IMR-90 (cell line): ENCODE measurements around the gene RGMB.

Experiments
- BHLHE40 ChIP-seq: fragments of 150-350 bp; IDR thresholded peaks from 2 replicates; pipeline ENCODE4 v1.6.1; 2016; ENCODE audit warnings: mild to moderate bottlenecking, low read depth, low read length
- CHD1 ChIP-seq: IDR thresholded peaks from 2 replicates; pipeline ENCODE4 v1.6.1; 2012; ENCODE audit warnings: low read depth, low read length, improper control_type of control experiment
- CTCF ChIP-seq: conservative IDR thresholded peaks from 2 replicates; pipeline ENCODE4 v1.5.1; 2012; ENCODE audit warnings: mild to moderate bottlenecking, low read depth, low read length, improper control_type of control experiment
- ELK1 ChIP-seq: fragments of 150-350 bp; IDR thresholded peaks from 2 replicates; pipeline ENCODE4 v1.6.1; 2016; ENCODE audit warnings: low read depth, mild to moderate bottlenecking, low read length, moderate library complexity, borderline replicate concordance
- FOS ChIP-seq: fragments of 150-350 bp; IDR thresholded peaks from 2 replicates; pipeline ENCODE4 v1.6.1; 2016; ENCODE audit warnings: low read depth, low read length
- MAFK ChIP-seq: IDR thresholded peaks from 2 replicates; pipeline ENCODE4 v1.6.1; 2012; ENCODE audit warnings: low read depth, low read length, improper control_type of control experiment
- MAZ ChIP-seq: IDR thresholded peaks from 2 replicates; pipeline ENCODE4 v1.6.1; 2012; ENCODE audit warnings: low read depth, mild to moderate bottlenecking, low read length, improper control_type of control experiment, moderate library complexity, borderline replicate concordance
- MXI1 ChIP-seq: IDR thresholded peaks from 2 replicates; pipeline ENCODE4 v1.6.1; 2012; ENCODE audit warnings: low read depth, mild to moderate bottlenecking, low read length, moderate library complexity, borderline replicate concordance
- POLR2A ChIP-seq: IDR thresholded peaks from 2 replicates; pipeline ENCODE4 v1.6.1; 2012; ENCODE audit warnings: mild to moderate bottlenecking, low read depth, low read length
- RAD21 ChIP-seq: IDR thresholded peaks from 2 replicates; pipeline ENCODE4 v1.6.1; 2012; ENCODE audit warnings: low read length, improper control_type of control experiment
- RCOR1 ChIP-seq: IDR thresholded peaks from 2 replicates; pipeline ENCODE4 v1.6.1; 2012; ENCODE audit warnings: mild to moderate bottlenecking, low read length, improper control_type of control experiment; ENCODE audit not compliant: insufficient replicate concordance
- RFX5 ChIP-seq: IDR thresholded peaks from 2 replicates; pipeline ENCODE4 v1.8.0; 2012; ENCODE audit warnings: low read depth, mild to moderate bottlenecking, low read length, moderate library complexity
- SMC3 ChIP-seq: fragments of 150-350 bp; IDR thresholded peaks from 2 replicates; pipeline ENCODE4 v1.6.1; 2016; ENCODE audit warnings: low read depth, mild to moderate bottlenecking, antibody characterized with exemption, low read length, moderate library complexity
- USF2 ChIP-seq: fragments of 150-350 bp; IDR thresholded peaks from 2 replicates; pipeline ENCODE4 v1.6.1; 2017; ENCODE audit warnings: mild to moderate bottlenecking, antibody characterized with exemption, low read length, low read depth

- no peak for TF ChIP-seq CTCF
- no peak for TF ChIP-seq POLR2A
- TF ChIP-seq SMC3, result no peak
- TF ChIP-seq USF2, result no peak
- no peak for TF ChIP-seq FOS
- TF ChIP-seq RAD21, result no peak
- no peak for TF ChIP-seq CHD1
- no peak for TF ChIP-seq MAZ
- TF ChIP-seq RCOR1, result no peak
- no peak for TF ChIP-seq RFX5
- no peak for TF ChIP-seq MAFK
- no peak for TF ChIP-seq BHLHE40
- TF ChIP-seq MXI1, result no peak
- TF ChIP-seq ELK1, result no peak
Measured at GRCh38 chr5:98798847-98799246, 25.4 kb downstream of the RGMB start.
